ENCODE data around the gene PLPPR1.

Gene PLPPR1

DNA sequence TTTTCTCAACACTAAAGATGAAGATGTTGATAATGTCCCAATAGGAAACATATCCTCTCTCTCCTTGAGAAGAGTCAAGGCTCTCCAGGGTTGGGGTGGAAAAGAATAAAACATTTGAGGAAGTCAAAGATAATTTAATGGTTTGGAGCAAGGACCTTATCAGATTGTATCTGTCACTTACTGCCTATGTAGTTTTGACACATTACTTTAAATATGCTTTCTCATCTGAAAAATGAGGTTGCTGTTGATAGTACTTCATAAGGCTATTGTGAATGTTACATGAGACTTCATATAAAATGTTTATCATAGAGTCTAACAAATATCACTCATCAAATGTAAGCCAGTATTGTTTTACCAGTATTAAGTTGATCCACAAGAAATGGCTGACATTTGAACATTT is 307.6 kb downstream of the PLPPR1 start:
- no peak for DNase-seq (ENCODE audit: low read depth in 3 of 3, low spot score in 1 of 3)

DNA sequence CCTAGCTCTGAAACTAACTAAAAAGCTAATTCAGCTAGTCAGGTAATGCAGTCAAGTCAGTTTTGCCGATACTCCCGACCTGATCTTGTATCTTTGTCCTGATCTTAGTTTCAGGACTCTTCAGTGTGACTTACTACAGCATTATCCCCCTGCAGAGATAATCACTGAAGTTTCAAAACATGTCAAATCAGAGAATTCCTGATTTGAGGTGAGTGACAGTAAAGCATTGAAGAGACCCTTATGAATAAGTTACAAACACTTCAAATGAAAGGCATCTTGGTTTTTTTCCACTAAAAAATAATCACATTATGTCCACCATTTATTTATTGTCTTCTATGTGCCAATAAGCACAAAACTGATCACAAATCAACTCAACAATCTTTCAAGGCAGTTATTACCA is 308.7 kb downstream of the PLPPR1 start:
- DNase-seq (ENCODE audit: low read depth in 3 of 3, low spot score in 1 of 3), result no peak

GRCh38 chr9:101341958-101342357 is 313.4 kb downstream of the PLPPR1 start:
- no peak for DNase-seq (ENCODE audit: low read depth in 3 of 3, low spot score in 1 of 3)

GRCh38 chr9:101342595-101342994 is 314.1 kb downstream of the PLPPR1 start:
- no peak for DNase-seq (ENCODE audit: low read depth in 3 of 3, low spot score in 1 of 3)

GRCh38 chr9:101350285-101350684 is 321.8 kb downstream of the PLPPR1 start:
- DNase-seq (ENCODE audit: low read depth in 3 of 3, low spot score in 1 of 3), result no peak

- no peak for DNase-seq (ENCODE audit: low read depth in 3 of 3, low spot score in 1 of 3)
These were observed 324.5 kb downstream of the PLPPR1 start for GRCh38 chr9:101352892-101353463.

- DNase-seq (ENCODE audit: low read depth in 3 of 3, low spot score in 1 of 3), result no peak
These were observed 325.2 kb downstream of the PLPPR1 start for GRCh38 chr9:101353683-101354082.

GRCh38 chr9:101354143-101354764 is 325.7 kb downstream of the PLPPR1 start:
- DNase-seq (ENCODE audit: low read depth in 3 of 3, low spot score in 1 of 3), result no peak

DNA sequence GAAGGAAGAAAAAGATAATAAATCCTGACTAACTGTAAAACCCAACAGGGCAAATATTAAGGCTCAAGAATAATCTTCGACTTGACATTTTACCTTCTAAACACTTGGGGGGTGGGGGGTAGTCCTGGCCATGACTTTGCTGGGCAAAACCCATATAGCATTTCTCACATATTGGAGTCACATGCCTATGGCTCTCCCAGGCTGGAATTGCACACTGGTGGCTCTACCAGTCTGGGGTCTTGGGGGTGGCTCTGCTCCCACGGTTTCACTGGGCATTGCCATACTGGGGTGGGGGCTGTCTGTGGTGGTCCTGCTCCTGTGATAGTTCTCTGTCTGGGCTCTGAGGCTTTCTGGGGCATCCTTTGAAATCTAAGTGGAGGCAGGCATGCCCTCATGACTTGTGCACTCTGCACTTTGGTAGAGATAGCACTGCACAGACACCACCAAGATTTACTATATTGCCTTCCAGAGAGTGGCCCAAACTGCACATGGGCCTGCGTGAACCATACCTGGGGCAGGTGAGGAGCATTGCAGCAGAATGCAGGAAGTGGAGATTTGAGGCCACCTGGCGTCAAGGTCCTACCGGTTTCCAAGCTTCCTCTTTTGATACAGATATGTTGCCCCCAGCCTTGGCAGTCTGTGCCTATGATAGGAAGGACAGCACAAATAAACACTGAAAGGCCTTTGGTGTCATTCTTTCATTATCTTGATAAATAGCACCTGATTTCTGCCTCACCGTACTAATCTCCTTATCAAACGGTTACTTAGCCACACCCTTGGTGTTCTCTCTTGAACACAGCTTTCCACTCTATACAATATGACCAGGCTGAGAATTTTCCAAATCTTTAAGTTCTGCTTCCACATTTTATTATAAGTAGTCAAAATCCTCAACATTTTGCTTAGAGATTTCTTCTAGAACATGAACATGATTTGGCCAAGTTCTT is 326.5 kb downstream of the PLPPR1 start:
- DNase-seq (ENCODE audit: low read depth in 3 of 3, low spot score in 1 of 3), result no peak

DNA sequence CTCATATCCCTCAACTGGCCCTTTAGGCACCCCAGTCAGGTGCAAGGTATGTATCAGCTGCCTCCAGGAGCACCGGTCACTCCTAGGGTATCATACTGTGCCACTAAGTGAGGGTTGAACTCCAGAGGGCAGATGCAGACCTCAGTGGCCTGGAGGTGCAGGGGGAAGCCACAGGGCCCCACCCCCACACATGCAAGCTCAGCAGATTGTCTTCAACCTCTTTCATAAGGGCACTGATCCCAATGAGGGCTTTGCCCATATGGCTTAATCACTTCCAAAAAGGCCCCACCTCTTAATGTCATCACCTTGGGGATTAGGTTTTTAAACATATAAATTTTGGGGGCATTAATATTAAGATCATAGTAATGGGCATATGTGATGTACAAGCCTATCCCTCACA is 328.1 kb downstream of the PLPPR1 start:
- no peak for DNase-seq (ENCODE audit: low read depth in 3 of 3, low spot score in 1 of 3)

DNA sequence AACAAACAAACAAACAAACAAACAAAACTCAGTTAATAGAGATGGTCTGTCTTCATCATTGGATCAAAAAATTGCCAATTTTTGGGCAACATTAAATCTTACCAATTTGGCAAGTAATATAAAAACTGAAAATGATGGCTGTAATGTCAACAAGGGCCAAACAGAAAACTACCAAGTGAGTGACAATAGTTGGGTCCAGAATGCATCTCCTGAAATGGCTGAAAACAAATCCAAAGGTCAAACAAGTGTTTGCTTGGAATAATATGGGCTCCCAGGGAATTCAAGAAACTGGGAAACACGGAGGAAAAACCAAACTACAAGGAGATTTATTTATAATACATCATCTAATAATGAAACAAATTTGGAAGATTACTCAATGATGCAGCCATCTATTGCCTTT is 331.2 kb downstream of the PLPPR1 start:
- DNase-seq (ENCODE audit: low read depth in 3 of 3, low spot score in 1 of 3), result no peak

GRCh38 chr9:101360647-101361046 is 332.1 kb downstream of the PLPPR1 start:
- no peak for DNase-seq (ENCODE audit: low read depth in 3 of 3, low spot score in 1 of 3)

GRCh38 chr9:101362450-101362849 is 333.9 kb downstream of the PLPPR1 start:
- no peak for DNase-seq (ENCODE audit: low read depth in 3 of 3, low spot score in 1 of 3)

- DNase-seq (ENCODE audit: low read depth in 3 of 3, low spot score in 1 of 3), result no peak
These were observed 336.7 kb downstream of the PLPPR1 start for GRCh38 chr9:101365181-101365580.

- DNase-seq (ENCODE audit: low read depth in 3 of 3, low spot score in 1 of 3), result no peak
These were observed 337.7 kb downstream of the PLPPR1 start for GRCh38 chr9:101366038-101366756.

DNA sequence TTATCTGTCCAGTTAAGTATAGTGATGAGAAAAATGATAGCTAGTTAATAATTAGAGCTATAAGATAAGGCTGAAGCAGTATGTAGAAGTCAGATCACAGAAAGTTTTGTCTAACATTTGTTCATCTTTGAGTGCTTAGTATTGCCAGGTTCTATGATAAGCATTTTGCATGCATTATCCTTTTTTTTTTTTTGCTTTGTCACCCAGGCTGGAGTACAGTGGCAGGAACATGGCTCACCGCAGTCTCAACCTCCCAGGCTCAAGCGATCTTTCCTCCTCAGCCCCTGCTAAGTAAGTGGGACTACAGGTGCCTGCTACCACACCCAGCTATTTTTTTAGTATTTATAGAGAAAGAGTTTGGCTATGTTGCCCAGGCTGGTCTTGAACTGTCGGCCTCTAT is 338.8 kb downstream of the PLPPR1 start:
- no peak for DNase-seq (ENCODE audit: low read depth in 3 of 3, low spot score in 1 of 3)

GRCh38 chr9:101369286-101369685 is 340.8 kb downstream of the PLPPR1 start:
- no peak for DNase-seq (ENCODE audit: low read depth in 3 of 3, low spot score in 1 of 3)

- DNase-seq (ENCODE audit: low read depth in 3 of 3, low spot score in 1 of 3), result no peak
These were observed 341.5 kb downstream of the PLPPR1 start for GRCh38 chr9:101369884-101370531.

- DNase-seq (ENCODE audit: low read depth in 3 of 3, low spot score in 1 of 3), result no peak
These were observed 343.3 kb downstream of the PLPPR1 start for GRCh38 chr9:101371813-101372212.

GRCh38 chr9:101372327-101373118 is 344.0 kb downstream of the PLPPR1 start:
- no peak for DNase-seq (ENCODE audit: low read depth in 3 of 3, low spot score in 1 of 3)

All from stimulated activated CD4-positive, alpha-beta T cell treated with anti-CD3 and anti-CD28 coated beads, TNF-alpha, amount 100 ng/mL, for 1 hour (primary cell).